Fibroblast of pulmonary artery (primary cell): ENCODE data around the gene ZCCHC14.

Source experiments
- DNase-seq: peaks from one replicate; pipeline ENCODE4 v3.0.0-alpha.2; 2010; ENCODE audit warnings: low read depth
- H3K4me3 ChIP-seq: replicated peaks from 2 replicates; pipeline ENCODE4 v1.5.1; 2011; ENCODE audit warnings: low read depth, mild to moderate bottlenecking, control low read depth, low read length, moderate library complexity
- TF ChIP-seq, protein P1 (sequence below): IDR thresholded peaks from 2 replicates; pipeline ENCODE4 v1.5.1; 2011; ENCODE audit warnings: mild to moderate bottlenecking, control low read depth, low read length, inconsistent platforms; ENCODE audit errors: missing control alignments

Gene ZCCHC14

DNA sequence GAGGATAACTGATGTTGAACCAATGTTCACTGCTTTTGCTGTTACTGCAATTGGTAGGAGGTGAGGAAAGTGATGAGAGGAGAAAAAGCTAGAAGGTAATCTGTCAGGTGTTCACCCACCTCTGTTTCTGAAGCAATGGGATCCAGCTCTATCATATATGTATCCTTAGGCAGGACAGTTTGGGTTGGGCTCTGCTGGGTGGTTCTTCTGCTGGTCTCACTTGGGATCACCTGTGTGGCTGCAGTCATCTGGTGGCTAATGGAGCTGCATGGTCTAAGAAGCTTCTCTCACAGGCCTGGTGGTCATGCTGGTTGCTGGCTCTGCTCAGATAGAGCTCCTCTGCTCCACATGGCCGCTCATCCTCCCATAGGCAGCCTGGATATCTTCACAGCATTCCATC, 40.2 kb upstream of the ZCCHC14 start:
- TF ChIP-seq, protein P1, sequence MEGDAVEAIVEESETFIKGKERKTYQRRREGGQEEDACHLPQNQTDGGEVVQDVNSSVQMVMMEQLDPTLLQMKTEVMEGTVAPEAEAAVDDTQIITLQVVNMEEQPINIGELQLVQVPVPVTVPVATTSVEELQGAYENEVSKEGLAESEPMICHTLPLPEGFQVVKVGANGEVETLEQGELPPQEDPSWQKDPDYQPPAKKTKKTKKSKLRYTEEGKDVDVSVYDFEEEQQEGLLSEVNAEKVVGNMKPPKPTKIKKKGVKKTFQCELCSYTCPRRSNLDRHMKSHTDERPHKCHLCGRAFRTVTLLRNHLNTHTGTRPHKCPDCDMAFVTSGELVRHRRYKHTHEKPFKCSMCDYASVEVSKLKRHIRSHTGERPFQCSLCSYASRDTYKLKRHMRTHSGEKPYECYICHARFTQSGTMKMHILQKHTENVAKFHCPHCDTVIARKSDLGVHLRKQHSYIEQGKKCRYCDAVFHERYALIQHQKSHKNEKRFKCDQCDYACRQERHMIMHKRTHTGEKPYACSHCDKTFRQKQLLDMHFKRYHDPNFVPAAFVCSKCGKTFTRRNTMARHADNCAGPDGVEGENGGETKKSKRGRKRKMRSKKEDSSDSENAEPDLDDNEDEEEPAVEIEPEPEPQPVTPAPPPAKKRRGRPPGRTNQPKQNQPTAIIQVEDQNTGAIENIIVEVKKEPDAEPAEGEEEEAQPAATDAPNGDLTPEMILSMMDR = no peak

DNA sequence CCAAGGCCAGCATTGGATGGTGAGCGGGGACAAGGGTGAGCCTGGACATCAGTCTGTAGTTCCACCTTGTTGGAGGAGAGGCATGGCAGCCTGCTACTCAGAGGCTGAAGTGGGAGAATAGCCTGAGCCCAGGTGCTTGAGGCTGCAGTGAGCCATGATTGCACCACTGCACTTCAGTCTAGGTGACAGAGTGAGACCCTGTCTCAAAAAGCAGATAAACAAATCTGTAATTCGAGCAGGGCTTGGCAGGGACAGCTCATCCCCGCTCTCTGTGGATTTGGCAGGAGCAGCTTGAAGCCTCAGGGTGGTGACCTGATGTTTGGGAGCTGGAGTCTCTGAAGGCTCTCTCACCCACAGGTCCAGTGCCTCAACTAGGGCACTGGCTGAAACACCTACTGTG, 38.6 kb upstream of the ZCCHC14 start:
- H3K4me3 ChIP-seq = no peak overlapping the region
- TF ChIP-seq, protein P1 = no peak
- DNase-seq = no peak

More for the DNA sequence above, 40.2 kb upstream of the ZCCHC14 start:
- H3K4me3 ChIP-seq = no peak overlapping the region
- no peak for DNase-seq

DNA sequence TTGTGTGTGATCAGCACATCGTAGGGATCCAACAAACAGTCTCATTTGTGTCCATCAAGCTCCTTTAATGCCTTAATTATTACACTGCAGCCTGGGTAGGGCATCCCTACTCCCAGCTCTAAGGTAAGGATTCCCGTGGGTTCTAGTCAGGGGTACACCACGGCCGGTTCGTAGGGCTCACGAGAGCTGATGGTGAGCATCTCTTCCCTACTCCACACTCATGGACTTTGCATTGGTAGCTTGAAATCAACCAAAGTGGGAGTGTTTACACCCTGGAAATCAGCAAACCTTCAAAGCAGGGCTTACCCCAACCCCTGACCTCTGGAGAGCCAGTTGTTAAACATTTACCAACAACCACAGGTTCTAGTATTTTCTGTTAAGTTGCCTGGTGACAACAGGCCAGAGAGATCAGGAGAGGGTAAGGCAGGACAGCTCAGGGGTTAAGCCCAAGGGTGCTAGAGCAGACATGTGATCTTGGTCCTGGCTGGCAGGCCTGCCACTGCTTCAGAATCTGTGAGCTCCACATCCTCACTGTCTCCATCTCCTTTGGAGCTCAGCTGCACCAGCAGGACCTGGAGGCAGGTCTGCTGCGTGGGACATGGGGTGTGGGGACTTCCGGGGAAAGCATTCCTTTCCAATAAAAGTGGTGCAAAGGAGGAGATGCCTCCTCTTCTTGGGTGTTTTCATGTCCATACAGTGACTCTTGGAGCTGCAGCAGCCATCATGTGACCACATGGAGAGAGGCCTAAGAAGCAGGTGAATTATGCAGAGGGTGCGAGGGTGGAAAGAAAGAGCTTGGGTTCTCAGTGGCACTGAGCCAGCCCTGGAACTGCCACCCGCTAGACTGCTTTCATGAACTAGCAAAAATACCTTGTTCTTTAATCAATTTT, 36.1 kb upstream of the ZCCHC14 start:
- DNase-seq = no peak
- H3K4me3 ChIP-seq = no peak overlapping the region
- TF ChIP-seq, protein P1 = no peak

DNA sequence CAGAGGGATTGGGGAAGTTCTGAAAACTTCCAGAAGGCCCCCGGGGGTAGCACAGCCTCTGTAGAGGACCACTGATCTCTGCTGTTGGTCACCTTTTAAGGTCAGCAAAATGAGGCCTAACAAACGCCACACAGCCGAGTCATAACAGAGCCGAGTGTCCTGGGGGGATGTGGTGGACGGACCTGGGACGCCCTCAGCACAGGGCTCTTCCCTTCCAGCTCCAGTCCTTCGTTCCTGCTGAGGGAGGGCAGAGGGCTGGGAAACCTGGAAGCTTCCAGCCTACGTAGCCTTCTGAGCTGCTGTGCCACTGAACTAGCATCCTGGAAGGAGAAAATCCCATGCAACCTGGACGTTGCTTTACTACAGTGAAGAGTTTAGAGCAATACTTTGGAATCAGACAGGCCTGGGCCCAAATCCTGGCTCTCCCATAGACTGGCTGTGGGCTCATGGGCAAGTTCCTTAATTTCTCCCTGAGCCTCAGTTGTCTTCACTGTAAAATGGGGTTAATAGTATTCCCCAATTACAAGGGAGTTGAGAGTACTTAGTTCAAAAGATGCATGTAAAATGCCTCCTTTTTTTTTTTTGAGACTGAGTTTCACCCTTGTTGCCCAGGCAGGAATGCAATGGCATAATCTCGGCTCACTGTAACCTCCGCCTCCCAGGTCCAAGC, 34.4 kb upstream of the ZCCHC14 start:
- TF ChIP-seq, protein P1 = no peak
- no peak for DNase-seq
- H3K4me3 ChIP-seq = no peak overlapping the region

DNA sequence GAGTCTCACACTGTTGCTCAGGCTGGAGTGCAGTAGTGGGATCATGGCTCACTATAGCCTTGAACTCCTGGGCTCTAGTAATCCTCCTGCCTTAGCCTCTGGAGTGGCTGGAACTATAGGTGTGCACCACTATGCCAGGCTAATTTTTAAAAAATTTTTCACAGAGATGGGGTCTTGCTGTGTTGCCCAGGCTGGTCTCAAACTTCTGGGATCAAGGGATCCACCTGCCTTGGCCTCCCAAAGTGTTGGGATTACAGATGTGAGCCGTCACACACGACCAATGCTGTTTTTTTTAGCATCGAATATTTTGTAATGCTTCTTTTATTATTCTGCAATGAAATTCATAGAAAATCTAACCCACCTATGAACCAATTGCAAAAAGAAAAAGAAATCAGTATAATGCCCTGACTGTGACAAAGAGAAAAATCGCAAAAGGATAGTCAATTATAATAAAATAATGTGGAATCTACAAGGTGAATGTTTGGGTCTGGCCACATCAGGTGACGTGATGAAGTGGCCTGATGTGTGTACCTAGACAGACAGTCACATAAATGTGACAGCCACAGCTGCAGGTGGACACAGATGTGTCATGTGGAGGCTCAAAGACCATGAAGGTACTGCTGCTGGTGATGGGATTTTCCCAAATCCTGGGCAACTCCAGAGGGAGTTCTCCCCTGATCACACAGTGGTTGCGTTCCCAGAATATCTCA, 33.6 kb upstream of the ZCCHC14 start:
- TF ChIP-seq, protein P1 = no peak
- no peak overlapping the region for H3K4me3 ChIP-seq
- DNase-seq = no peak

DNA sequence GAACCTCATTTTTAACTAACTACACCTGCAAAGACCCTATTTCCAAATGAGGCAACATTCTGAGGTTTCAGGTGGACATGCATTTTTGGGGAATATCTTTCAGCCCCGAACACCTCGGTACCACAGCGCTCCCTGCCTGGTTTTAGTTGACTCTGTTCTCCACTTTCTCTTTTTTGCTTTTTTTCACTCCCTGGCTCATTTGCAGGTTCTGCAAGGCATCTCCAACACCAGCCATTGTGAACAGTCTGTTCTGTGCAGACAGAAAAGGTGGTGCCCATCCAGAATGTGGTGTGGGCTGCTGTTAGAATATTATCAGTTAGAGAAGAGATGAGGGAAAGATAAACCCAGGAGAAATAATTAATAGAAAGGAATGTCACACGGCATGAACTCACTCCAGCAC, 32.5 kb upstream of the ZCCHC14 start:
- TF ChIP-seq, protein P1 = no peak
- DNase-seq = no peak
- no peak overlapping the region for H3K4me3 ChIP-seq
